HG03175 (cell line): ENCODE data around the gene KRT72.

Source experiments
- ATAC-seq: cut with Tn5 transposase; IDR thresholded peaks from one replicate; pipeline ENCODE4 v1.9.1; 2021; ENCODE audit warnings: mild to moderate bottlenecking, moderate library complexity; ENCODE audit not compliant: unreplicated experiment

KRT72 gene

GRCh38 chr12:52543985-52544883, 57.0 kb downstream of the KRT72 start:
- no peak for ATAC-seq

GRCh38 chr12:52542785-52543318, 58.4 kb downstream of the KRT72 start:
- no peak for ATAC-seq

DNA sequence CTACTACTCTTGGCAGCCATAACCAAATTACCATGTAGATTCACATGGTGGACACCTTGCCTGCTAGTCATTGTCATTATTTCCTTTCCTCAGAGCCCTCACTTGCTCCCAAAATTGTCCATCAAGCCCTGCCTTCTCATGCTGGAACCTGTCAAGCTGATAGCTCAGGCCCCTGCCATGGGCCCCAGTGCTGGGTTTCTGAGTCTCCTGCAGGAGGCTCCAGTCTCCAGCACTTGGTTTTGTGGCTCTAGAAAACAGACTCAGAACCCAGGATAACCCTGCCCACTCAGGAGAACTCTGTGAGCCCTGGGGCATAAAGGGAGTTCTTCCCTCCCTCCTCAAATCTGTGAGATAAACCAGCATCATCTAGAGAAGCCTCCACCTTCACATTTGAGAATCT, 59.1 kb downstream of the KRT72 start:
- ATAC-seq: no peak

GRCh38 chr12:52541709-52542108, 59.6 kb downstream of the KRT72 start:
- no peak for ATAC-seq

DNA sequence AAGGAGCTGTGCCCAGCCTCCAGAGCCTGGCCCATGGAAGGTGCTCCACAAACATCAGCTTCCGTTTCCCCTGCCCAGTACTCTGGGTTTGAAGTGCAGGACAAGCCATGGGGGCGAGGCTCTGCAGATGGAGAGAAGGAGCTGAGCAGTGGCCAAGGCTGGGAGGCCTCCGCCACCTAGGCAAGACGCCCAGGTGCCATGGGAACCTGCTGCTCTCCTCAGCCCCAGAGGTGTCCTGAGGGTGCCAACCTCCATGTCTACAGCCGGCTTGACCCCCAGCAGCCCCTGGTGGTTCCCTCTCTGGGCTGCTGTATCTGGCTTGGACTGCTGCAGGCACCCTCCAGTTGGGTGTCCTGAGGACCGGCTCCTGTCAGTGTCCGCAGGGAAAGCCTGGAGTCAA, 60.7 kb downstream of the KRT72 start:
- ATAC-seq: no peak

DNA sequence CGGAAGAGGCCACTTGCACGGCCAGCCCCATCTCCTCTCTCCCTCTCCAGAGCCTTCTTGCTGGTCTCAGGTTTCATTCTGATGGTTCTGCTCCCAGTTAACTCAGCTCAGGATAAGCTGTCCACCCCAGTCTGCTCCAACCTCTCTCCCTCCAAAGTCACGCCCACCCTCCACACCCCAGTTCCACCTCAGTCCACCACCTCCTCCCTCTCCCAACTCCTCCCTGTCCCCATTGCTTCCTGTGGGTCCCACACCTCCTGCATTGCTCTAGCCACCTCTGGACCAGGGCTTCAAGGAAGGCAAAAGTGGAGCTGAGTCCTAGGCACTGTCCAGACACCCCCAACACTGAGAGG, 61.5 kb downstream of the KRT72 start:
- no peak for ATAC-seq

DNA sequence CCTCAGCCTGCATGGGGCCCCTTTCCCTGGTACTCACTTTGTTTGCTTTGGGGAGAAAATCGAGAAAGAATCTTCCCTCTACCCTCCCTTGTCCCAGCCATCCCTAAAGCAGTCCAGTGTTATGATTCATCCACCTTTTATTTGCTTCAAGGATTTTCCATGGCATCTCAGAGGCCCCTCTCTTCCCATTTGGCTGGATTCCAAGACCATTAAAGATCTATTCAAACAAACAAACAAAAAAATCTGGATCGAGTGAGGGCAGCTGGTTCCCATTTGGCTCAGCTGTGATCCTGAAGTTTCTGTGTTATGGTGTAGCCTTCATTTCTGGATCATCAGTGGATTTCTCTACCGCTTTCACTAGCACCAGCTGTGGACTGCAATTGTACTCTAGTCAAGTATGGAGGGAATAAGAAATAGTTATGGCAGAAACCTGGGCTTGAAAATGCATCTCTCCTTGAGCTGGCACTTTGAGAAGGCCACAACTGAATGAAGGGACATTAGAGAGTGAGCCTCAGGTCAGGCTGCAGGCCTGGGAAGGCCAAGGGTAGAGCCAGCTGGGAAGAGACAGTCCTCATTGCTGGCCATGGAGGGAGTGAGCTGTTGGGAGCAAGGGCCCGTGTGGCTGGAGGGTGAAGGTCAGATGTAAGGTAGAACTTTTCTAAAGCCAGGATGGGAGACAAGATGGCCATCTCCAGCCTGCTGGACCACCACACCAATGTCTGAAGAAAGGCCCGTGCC, 62.0 kb downstream of the KRT72 start:
- no peak for ATAC-seq

- no peak for ATAC-seq
Measured at GRCh38 chr12:52537101-52537500, 64.2 kb downstream of the KRT72 start.
